ENCODE measurements around the gene MAGI2.

DNA sequence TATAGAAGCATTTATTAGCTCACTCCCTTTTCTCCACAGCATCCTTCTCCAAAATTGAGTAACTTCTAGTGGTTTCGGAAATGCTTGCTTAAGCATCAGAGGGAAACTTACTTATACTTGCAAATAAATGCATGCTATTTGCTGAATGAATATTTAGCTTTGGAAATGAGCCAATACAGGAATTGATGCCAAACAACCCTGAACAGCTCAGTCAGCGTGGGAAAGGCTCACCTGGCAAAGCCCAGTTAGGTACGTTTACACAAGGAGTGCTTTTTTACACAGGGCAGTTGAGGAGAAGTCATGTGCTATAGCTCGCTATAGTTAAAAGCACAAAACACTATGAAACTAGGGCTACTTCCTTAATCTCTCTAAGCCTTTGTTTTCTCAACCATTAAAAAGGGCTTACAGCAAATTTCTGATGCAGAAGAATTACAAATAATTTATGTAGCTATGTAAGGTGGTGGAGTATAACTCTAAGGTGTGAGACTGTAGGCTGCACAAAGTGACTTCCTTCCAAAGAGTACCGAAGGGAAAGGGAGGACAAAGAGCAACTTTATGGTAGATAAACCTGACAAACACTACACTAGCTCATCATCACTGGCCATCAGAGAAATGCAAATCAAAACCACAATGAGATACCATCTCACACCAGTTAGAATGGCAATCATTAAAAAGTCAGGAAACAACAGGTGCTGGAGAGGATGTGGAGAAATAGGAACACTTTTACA, 1156.7 kb downstream of the MAGI2 start:
- TF ChIP-seq, protein P1, sequence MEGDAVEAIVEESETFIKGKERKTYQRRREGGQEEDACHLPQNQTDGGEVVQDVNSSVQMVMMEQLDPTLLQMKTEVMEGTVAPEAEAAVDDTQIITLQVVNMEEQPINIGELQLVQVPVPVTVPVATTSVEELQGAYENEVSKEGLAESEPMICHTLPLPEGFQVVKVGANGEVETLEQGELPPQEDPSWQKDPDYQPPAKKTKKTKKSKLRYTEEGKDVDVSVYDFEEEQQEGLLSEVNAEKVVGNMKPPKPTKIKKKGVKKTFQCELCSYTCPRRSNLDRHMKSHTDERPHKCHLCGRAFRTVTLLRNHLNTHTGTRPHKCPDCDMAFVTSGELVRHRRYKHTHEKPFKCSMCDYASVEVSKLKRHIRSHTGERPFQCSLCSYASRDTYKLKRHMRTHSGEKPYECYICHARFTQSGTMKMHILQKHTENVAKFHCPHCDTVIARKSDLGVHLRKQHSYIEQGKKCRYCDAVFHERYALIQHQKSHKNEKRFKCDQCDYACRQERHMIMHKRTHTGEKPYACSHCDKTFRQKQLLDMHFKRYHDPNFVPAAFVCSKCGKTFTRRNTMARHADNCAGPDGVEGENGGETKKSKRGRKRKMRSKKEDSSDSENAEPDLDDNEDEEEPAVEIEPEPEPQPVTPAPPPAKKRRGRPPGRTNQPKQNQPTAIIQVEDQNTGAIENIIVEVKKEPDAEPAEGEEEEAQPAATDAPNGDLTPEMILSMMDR (conservative IDR thresholded peaks at IDR 0.05 in 1 of 2, IDR thresholded peaks at IDR 0.05 in 1 of 2; ENCODE audit: extremely low read depth in 1 of 2, insufficient read depth in 1 of 2, low read depth in 1 of 2, low read length in 2 of 2): no peak
- TF ChIP-seq EZH2 (IDR thresholded peaks at IDR 0.05; ENCODE audit: borderline replicate concordance, low read length): no peak
